HepG2 (cell line): Measurements from ENCODE around the gene TNFSF8.

ENCODE experiments used
- CREB1 ChIP-seq, 2 experiments: fragments of 450-650 bp in 1 of 2; IDR thresholded peaks; 2 replicates each; pipeline ENCODE4 v1.6.1; 2016 to 2017; ENCODE audit warnings: control low read depth in 1 of 2, mild to moderate bottlenecking in 1 of 2, missing compliant biosample characterization in 1 of 2, missing genetic modification characterization in 1 of 2
- CTCF ChIP-seq: sonication (generic); formaldehyde crosslinking; IDR thresholded peaks from 2 replicates; pipeline ENCODE4 v1.5.0; 2020; ENCODE audit warnings: mild to moderate bottlenecking, missing genetic modification reagents, moderate library complexity
- EP300 ChIP-seq, 3 experiments: sonication (generic) in 1 of 3; formaldehyde crosslinking in 1 of 3; IDR thresholded peaks; 2 replicates each; pipeline versions ENCODE4 v1.5.1 to v1.6.1; 2011 to 2020; ENCODE audit warnings: low read depth in 2 of 3, low read length in 2 of 3, borderline replicate concordance in 1 of 3, improper control_type of control experiment in 1 of 3, mild to moderate bottlenecking in 1 of 3, missing genetic modification reagents in 1 of 3, moderate library complexity in 1 of 3
- KDM4B ChIP-seq: sonication (generic); formaldehyde crosslinking; IDR thresholded peaks from 2 replicates; pipeline ENCODE4 v1.4.0; 2020; ENCODE audit warnings: missing genetic modification reagents
- KLF13 ChIP-seq: sonication (generic); formaldehyde crosslinking; IDR thresholded peaks from 2 replicates; pipeline ENCODE4 v1.4.0; 2020; ENCODE audit warnings: mild to moderate bottlenecking, missing genetic modification reagents
- SMAD3 ChIP-seq: sonication (generic); formaldehyde crosslinking; IDR thresholded peaks from 2 replicates; pipeline ENCODE4 v1.4.0; 2020; ENCODE audit warnings: missing genetic modification reagents
- TRIM24 ChIP-seq: sonication (generic); formaldehyde crosslinking; IDR thresholded peaks from 2 replicates; pipeline ENCODE4 v1.8.0; 2022; ENCODE audit warnings: mild to moderate bottlenecking, missing genetic modification reagents
- ZBTB1 ChIP-seq: sonication (generic); formaldehyde crosslinking; IDR thresholded peaks from 2 replicates; pipeline ENCODE4 v1.4.0; 2020; ENCODE audit warnings: missing genetic modification reagents, borderline replicate concordance
- ZNF644 ChIP-seq: IDR thresholded peaks from 2 replicates; pipeline ENCODE4 v1.6.1; 2016; ENCODE audit warnings: low read depth

DNA sequence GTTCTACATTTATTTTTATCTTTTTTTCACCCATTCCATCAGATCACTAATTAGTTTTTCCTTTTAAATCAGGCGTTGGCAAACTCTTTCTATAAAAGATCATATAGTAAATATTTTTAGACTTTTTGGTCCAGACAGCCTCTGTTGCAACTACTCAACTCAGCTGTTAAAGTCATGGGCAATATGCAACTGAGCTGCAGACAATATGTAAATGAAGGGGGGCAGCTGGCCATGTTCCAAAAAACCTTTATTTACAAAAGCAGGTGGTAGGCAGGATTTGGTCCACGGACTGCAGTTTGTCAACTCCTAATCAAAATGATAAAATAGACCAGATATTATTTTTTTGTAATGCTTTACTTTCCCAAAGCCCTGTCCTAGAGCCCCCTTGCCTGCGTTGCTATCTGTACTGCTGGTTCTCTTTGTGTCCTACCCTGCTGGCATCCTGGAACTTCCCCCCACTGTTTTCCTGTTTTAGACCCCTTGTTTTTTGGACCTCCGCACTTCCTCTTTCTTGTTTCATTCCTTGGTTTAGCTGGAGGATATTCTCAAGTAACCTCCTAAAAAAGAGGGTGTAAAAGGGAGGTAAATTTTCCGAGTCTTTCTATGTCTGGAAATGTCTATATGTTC, 24.7 kb upstream of the TNFSF8 start:
- no peak for TF ChIP-seq ZNF644 (CRISPR knock-in tag)
- no peak for TF ChIP-seq CTCF
- TF ChIP-seq SMAD3 (CRISPR knock-in tag): no peak
- no peak for TF ChIP-seq TRIM24
- no peak for TF ChIP-seq ZBTB1 (CRISPR knock-in tag)
- TF ChIP-seq EP300 (IDR thresholded peaks at IDR 0.05; ENCODE audit: low read depth in 2 of 2, low read length in 2 of 2): no peak
- TF ChIP-seq EP300 (CRISPR knock-in tag; IDR thresholded peaks at IDR 0.05; ENCODE audit: borderline replicate concordance): no peak
- no peak for TF ChIP-seq KDM4B
- TF ChIP-seq KLF13: no peak
- no peak for TF ChIP-seq CREB1 (IDR thresholded peaks at IDR 0.05)
- TF ChIP-seq CREB1 (CRISPR knock-in tag; IDR thresholded peaks at IDR 0.05): no peak
